SU-DHL-6 (cell line): ENCODE data around the gene ARHGEF26.

Source experiments
- H2AFZ ChIP-seq: fragments of 200-600 bp; sonication (generic); 2 replicates; pipeline ENCODE4 v1.6.1; 2014; ENCODE audit warnings: low read depth, mild to moderate bottlenecking, moderate library complexity, mixed read lengths, antibody characterized with exemption, low read length; ENCODE audit not compliant: severe bottlenecking
- H3F3A ChIP-seq: fragments of 200-600 bp; shearing (Covaris generic); 2 replicates; pipeline ENCODE4 v1.6.0; 2016; ENCODE audit warnings: antibody characterized with exemption, mild to moderate bottlenecking; ENCODE audit not compliant: insufficient read depth
- H3K27ac ChIP-seq: fragments of 200-600 bp; sonication (generic); 2 replicates; pipeline ENCODE4 v1.5.1; 2016; ENCODE audit warnings: low read depth, mild to moderate bottlenecking, low read length, moderate library complexity, mixed read lengths
- H3K27me3 ChIP-seq: fragments of 200-600 bp; sonication (generic), shearing (Covaris generic); 2 replicates; pipeline ENCODE4 v1.6.0; 2014; ENCODE audit warnings: mild to moderate bottlenecking, low read length
- H3K36me3 ChIP-seq: fragments of 200-600 bp; sonication (generic); 2 replicates; pipeline ENCODE4 v1.6.1; 2014; ENCODE audit warnings: mild to moderate bottlenecking, low read length, mixed read lengths
- H3K4me2 ChIP-seq: fragments of 300-600, 200-600 bp; shearing (Covaris generic), sonication (generic); 2 replicates; pipeline ENCODE4 v1.6.0; 2014; ENCODE audit warnings: low read length, low read depth, mild to moderate bottlenecking; ENCODE audit not compliant: poor library complexity, severe bottlenecking
- H3K4me3 ChIP-seq: fragments of 200-600 bp; sonication (generic); 2 replicates; pipeline ENCODE4 v1.5.1; 2014; ENCODE audit warnings: antibody characterized with exemption, low read length, mild to moderate bottlenecking, mixed read lengths; ENCODE audit not compliant: insufficient read depth, poor library complexity, severe bottlenecking
- H3K79me2 ChIP-seq: fragments of 200-600 bp; sonication (generic); 2 replicates; pipeline ENCODE4 v1.6.1; 2014; ENCODE audit warnings: mild to moderate bottlenecking, low read length, moderate library complexity; ENCODE audit not compliant: insufficient read depth
- H3K9ac ChIP-seq: fragments of 200-600 bp; sonication (generic); 2 replicates; pipeline ENCODE4 v1.7.0; 2014; ENCODE audit warnings: mild to moderate bottlenecking, low read length
- H3K9me2 ChIP-seq: fragments of 200-600 bp; sonication (generic); replicated peaks from 2 replicates; pipeline ENCODE4 v1.6.1; 2014; ENCODE audit warnings: low read length; ENCODE audit not compliant: insufficient read depth
- H3K9me3 ChIP-seq: fragments of 200-600 bp; sonication (generic); 2 replicates; pipeline ENCODE4 v1.6.1; 2014; ENCODE audit warnings: low read length, mixed read lengths; ENCODE audit not compliant: insufficient read depth
- H4K20me1 ChIP-seq: fragments of 200-600 bp; sonication (generic); 2 replicates; pipeline ENCODE4 v1.6.1; 2014; ENCODE audit warnings: low read depth, mild to moderate bottlenecking, antibody characterized with exemption, low read length, moderate library complexity, mixed read lengths
- EZH2phosphoT487 ChIP-seq: fragments of 200-600 bp; sonication (generic), shearing (Covaris generic); conservative IDR thresholded peaks from 2 replicates; pipeline ENCODE4 v1.6.1; 2018; ENCODE audit warnings: mild to moderate bottlenecking, antibody characterized with exemption, low read length, moderate library complexity, mixed read lengths
- TF ChIP-seq, protein P1 (sequence below): fragments of 200-600 bp; sonication (generic); IDR thresholded peaks from one replicate; pipeline ENCODE4 v1.5.1; 2017; ENCODE audit warnings: antibody characterized with exemption, mild to moderate bottlenecking, low read length, moderate library complexity; ENCODE audit not compliant: insufficient read depth, poor library complexity, severe bottlenecking

ARHGEF26 gene

DNA sequence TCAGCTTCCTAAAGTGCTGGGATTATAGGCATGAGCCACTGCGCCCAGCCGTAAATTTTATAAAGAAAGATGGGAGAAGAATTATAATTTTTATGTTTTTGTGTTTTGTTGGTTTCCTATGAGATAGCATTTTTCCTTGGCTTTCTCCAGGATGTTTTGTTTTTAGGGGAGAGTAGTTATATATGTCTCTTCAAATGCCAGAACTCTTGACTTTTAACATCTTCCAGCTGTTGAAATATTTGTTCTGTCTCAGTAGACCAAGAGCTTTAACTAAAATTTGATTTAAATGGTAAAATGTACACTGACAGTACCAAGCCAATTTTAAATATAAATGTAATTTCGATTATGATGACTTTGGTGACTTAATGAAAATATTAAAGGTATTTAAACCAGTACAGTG, 106.3 kb downstream of the ARHGEF26 start:
- Histone ChIP-seq H3F3A (no peaks in the 10 kb centered on the region), H3K9me3 (no peaks in the 10 kb centered on the region), H4K20me1 (no peaks in the 10 kb centered on the region), H3K27ac (no peak overlapping the region), H3K36me3 (no peaks in the 10 kb centered on the region), H3K4me2 (no peak overlapping the region), H3K9me2 (no peaks in the 10 kb centered on the region), H3K79me2 (no peaks in the 10 kb centered on the region), H2AFZ (no peak overlapping the region), H3K27me3 (no peaks in the 10 kb centered on the region), H3K4me3 (no peak overlapping the region), H3K9ac (no peak overlapping the region)
- no peak for TF ChIP-seq EZH2phosphoT487
- TF ChIP-seq, protein P1, sequence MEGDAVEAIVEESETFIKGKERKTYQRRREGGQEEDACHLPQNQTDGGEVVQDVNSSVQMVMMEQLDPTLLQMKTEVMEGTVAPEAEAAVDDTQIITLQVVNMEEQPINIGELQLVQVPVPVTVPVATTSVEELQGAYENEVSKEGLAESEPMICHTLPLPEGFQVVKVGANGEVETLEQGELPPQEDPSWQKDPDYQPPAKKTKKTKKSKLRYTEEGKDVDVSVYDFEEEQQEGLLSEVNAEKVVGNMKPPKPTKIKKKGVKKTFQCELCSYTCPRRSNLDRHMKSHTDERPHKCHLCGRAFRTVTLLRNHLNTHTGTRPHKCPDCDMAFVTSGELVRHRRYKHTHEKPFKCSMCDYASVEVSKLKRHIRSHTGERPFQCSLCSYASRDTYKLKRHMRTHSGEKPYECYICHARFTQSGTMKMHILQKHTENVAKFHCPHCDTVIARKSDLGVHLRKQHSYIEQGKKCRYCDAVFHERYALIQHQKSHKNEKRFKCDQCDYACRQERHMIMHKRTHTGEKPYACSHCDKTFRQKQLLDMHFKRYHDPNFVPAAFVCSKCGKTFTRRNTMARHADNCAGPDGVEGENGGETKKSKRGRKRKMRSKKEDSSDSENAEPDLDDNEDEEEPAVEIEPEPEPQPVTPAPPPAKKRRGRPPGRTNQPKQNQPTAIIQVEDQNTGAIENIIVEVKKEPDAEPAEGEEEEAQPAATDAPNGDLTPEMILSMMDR: no peak

DNA sequence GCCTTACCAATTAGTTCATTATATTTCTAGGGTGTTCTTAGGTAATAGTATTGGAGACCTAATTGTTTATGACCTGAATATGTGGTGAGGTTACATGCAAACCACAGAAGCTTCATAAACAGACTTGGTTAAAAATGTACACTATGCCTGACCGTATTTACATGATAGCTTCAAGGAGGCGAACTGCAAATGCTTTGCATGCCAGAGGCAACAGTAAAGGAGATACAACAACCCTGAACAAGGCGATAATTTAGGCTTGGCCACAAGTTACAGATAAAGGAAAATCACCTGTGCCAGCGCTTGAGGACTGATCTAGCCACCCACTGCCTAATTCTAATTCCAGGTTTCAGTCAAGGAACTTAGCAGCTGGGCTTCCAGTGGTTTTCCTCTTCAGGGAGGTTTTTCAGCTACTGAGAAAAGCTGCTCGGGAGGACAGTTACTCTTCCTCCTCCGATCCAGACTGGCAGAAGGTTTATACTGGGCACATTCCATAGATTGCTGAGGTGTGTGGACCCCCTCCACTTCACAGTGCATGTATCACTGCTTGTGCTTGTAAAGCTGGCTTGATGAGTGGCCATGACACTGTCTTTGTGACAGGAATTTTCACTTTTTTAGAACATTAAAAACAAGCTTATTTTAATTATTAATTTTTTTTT, 107.5 kb downstream of the ARHGEF26 start:
- no peaks in the 10 kb centered on the region for H3K79me2 ChIP-seq
- no peaks in the 10 kb centered on the region for H3K9me2 ChIP-seq
- H3K9ac ChIP-seq: no peak overlapping the region
- H3F3A ChIP-seq: no peaks in the 10 kb centered on the region
- H3K4me3 ChIP-seq: no peak overlapping the region
- TF ChIP-seq, protein P1: no peak
- no peak for TF ChIP-seq EZH2phosphoT487
- no peaks in the 10 kb centered on the region for H4K20me1 ChIP-seq
- H3K27me3 ChIP-seq: no peaks in the 10 kb centered on the region
- no peaks in the 10 kb centered on the region for H3K9me3 ChIP-seq
- no peak overlapping the region for H2AFZ ChIP-seq
- H3K27ac ChIP-seq: no peak overlapping the region
- no peak overlapping the region for H3K4me2 ChIP-seq
- no peaks in the 10 kb centered on the region for H3K36me3 ChIP-seq

DNA sequence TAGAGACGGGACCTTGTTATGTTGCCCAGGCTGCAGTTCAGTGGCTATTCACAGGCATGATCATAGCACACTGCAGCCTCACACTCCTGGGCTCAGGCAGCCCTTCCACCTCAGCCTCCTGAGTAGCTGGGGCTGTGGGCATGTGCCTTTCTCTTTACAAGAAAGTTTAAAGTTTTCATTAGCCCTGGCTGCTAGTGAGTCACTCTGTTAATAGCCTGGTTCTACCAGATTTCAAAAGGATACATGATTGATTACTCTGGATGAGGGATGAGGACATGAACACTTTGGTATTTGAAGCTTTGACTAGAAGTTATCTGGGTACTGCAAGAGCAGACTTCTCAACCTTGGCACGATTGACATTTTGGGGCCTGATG, 108.0 kb downstream of the ARHGEF26 start:
- Histone ChIP-seq H3K27ac (no peak overlapping the region), H3K9ac (no peak overlapping the region), H3K4me2 (no peak overlapping the region), H3K79me2 (no peaks in the 10 kb centered on the region), H3F3A (no peaks in the 10 kb centered on the region), H3K36me3 (no peaks in the 10 kb centered on the region), H3K27me3 (no peaks in the 10 kb centered on the region), H3K9me2 (no peaks in the 10 kb centered on the region), H3K9me3 (no peaks in the 10 kb centered on the region), H2AFZ (no peak overlapping the region), H3K4me3 (no peak overlapping the region), H4K20me1 (no peaks in the 10 kb centered on the region)
- no peak for TF ChIP-seq EZH2phosphoT487

DNA sequence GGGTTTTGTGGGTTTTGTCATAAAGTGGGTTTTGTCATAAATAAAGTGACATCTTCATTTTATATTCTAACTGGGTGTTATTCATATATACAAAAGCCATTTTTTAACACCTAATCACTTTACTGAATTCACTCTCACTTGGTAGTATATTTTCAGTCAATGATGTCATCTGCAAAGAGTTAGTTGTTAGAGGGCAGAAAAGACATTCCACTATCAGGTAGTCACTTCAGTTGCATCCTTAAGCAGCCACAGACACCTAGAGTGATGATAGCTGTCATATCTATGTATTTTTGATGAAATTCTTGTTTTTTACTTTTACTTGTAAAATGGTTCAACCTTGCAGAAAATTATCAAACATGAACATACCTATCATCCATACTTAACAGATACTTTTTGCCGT, 114.1 kb downstream of the ARHGEF26 start:
- H3K36me3 ChIP-seq: no peaks in the 10 kb centered on the region
- H3K9me2 ChIP-seq: no peaks in the 10 kb centered on the region
- no peaks in the 10 kb centered on the region for H3K79me2 ChIP-seq
- H3K9me3 ChIP-seq: no peaks in the 10 kb centered on the region
- no peaks in the 10 kb centered on the region for H4K20me1 ChIP-seq
- H3K27ac ChIP-seq: no peak overlapping the region
- H2AFZ ChIP-seq: no peak overlapping the region
- TF ChIP-seq EZH2phosphoT487: no peak
- TF ChIP-seq, protein P1: no peak
- H3K4me3 ChIP-seq: no peak overlapping the region
- H3F3A ChIP-seq: no peaks in the 10 kb centered on the region
- no peaks in the 10 kb centered on the region for H3K27me3 ChIP-seq
- H3K4me2 ChIP-seq: no peak overlapping the region
- H3K9ac ChIP-seq: no peak overlapping the region
